GM18867 (cell line): ENCODE data around the gene ZNF423.

Source experiments
- ATAC-seq: cut with Tn5 transposase; IDR thresholded peaks from one replicate; pipeline ENCODE4 v1.9.1; 2021; ENCODE audit warnings: mild to moderate bottlenecking, moderate library complexity; ENCODE audit not compliant: unreplicated experiment

ZNF423 gene

DNA sequence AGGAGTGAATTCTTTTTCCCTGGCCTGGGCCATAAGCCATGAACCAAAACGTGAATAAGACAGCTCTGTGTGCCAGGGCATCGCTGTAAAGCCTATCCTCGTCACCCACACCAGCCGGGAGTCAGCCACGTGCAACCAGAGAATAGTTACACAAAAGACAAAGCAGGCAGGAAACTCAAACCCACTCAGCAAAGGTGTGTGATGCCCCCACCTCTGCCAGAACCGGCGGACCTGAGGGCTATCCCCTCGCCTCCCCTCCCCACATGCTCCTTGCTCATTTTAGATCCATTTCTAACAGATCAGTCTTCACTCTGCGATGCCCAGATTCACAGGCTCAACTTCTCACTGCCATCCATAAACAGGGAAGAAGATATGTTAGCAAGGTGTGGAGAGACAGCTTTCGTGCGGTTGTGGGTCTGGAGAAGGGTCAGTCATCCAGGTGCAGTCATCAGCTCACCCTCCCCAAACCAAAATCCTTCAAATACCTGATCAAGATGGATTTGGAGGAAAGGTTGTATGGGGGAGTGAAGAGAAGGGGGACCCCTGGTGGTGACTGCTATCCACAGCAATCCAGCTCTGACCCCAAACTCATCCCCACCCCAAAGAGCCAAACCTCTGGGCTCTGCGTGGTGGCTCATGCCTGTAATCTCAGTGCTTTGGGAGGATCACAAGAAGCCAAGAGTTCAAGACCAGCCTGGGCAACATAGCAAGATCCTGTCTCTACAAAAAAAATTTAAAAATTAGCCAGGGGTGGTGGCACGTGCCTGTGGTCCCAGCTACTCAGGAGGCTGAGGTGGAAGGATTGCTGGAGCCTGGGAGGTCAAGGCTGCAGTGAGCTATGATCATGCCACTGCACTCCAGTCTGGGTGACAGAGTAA is 263.1 kb downstream of the ZNF423 start:
- peak; percentile 70 for ATAC-seq

DNA sequence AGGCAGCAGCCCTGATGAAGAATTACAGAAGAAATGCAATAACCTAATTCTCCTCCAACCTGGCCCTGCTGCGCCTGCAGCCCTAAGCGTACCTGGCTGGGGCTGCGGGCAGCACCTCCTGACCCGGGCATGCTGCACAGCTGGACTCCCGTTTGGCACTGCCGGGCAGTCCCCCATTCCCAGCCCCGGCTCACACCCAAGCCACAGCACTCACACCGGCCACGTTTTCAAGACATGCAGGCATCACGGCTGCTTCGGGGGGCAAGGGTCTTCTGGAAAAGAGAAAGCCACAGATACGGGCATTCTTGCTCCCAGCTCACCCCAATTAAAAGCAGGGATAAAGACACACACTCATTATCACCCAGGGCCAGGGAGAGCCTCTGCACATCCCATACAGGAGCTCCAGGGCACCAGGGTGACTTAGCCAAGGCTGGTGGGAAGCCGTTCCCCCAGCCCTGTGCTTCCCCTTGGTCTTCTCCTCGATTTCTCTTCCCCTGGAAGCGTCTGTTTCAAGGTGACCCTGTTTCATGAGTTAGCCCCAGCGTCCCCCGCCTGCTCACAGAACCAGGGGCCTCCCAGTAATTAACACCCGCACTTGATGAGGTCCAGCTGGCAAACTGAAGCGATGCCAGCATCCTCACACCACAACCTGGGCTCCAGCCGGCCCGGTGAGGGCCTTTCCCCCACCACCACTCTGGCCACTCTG is 265.6 kb downstream of the ZNF423 start:
- ATAC-seq, result no peak

- ATAC-seq, result no peak
Measured at GRCh38 chr16:49589544-49590031, 266.3 kb downstream of the ZNF423 start.

GRCh38 chr16:49588729-49589384 is 267.1 kb downstream of the ZNF423 start:
- no peak for ATAC-seq

DNA sequence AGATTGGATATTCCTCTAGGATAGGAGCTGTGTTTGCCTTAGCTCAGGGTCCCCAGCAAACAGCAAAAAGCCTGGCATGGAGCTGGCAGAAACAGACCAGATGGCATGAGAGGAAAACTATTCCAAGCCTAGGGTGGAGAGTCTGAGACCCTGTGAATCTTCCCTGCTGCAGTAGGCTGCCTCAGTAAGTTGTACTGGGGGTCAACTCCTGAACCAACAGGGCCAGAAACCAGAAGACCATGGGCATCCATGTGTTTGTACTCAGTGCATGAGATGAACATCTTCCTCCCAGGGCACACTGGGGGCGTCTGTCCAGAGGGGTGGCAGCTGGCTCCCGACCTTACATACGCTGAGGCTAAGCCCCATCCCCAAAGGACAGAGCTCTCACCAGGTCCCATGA is 267.9 kb downstream of the ZNF423 start:
- ATAC-seq, result no peak

DNA sequence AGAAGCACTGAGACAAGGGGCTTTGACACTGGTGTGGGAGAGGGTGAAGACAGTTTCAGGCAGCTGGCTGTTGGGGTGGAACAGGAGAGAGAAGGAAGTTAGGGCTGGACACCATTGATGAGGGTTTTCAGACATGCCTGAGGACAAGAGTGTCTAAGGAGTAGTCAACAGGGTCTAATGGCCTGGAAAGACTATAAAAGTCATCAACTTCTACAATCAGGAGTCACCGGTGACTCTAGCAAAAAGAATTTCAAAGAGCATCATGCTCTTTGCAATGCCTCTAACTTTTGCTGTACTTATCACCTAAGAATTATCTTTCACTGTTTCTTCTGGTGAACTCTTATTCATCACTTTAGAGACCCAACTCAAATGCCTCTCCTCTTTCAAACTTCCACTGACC is 268.4 kb downstream of the ZNF423 start:
- no peak for ATAC-seq

- no peak for ATAC-seq
Measured at GRCh38 chr16:49586466-49587450, 269.2 kb downstream of the ZNF423 start.

- ATAC-seq, result no peak
Measured at GRCh38 chr16:49585143-49585832, 270.6 kb downstream of the ZNF423 start.

GRCh38 chr16:49583911-49584310 is 272.0 kb downstream of the ZNF423 start:
- no peak for ATAC-seq

DNA sequence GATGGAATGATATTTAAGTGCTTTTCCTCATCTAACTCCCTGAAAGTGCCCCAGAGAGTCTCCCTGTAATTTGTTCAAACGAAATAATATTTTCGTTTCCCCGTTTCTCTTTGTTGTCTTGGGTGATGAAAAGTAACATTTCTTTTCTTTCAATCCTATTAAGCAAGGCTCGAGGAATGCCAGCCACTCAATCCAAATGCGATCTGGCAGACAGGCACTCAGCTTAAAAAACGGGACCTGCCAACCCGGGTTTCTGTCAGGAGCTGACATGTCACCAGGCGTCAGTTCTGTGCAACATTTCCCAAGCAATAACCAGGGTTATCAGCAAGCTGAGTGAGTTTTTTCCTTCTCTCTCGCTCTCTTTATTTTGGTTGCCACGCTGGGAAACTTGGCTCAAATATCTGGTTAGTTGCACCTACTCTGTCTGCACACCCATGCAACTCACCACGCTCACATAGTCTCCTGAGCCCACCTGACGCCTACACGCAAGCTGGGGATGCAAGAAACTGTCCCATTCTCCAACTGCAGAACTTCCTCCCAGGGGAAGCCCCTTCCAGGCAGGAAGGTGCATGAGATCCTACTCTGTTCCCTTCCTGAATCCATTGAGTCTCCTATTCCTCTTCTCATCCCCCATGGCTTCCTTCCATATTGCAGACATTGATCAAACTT is 274.1 kb downstream of the ZNF423 start:
- ATAC-seq, result no peak

DNA sequence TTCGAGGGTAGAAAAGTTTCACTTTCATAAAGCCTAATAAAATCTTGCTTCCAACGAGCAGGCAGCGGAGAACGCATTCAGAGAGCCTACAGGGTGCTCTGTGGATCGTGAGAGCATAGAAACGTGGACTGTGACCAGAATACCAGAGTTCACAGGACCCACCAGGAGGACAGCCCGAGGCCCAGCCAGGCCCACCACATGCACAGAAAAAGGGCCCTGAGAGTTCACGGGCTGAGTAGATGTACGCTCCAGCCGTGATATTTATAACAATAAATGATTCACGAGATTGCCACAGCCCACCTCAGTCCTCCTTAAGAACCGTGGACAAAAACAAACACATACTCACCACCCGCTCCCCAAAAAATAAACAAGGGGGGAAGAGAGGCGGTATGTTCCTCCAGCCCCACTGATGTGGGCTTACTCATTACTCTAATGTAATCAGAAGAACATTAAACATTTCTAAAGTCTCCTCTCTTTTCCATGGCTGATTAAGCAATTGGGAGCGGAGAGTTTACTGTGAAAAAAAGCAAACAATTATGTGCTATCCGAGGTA is 275.1 kb downstream of the ZNF423 start:
- ATAC-seq, result no peak

DNA sequence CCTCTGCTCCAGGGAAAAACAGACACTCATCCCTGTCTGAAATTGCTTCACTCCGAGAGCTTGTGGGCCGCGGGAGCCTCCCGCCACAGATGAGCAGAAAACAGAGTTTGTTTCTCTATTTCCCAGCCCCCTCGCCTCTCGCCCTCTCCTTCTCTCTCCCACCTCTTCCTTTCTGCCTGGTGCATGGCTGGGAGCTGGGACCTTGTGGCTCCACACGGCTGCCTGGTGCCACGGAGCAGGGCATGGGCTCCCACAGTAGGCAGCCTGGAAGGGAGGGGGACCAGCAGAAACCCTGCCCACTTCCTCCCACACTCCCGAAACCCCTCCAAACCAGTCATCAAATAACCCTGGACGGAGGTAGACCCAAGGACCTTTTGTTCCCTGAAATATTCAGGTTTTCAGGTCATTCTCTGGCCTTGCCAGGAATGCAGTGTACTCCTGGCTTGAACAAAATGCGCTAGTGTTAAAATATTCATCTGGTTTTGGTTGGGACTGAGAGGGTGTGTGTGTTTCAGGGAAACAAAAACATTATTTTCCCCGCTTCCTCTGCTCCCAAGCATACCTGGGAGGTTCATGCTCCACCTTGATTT is 277.4 kb downstream of the ZNF423 start:
- no peak for ATAC-seq

- no peak for ATAC-seq
Measured at GRCh38 chr16:49578018-49578417, 277.9 kb downstream of the ZNF423 start.

DNA sequence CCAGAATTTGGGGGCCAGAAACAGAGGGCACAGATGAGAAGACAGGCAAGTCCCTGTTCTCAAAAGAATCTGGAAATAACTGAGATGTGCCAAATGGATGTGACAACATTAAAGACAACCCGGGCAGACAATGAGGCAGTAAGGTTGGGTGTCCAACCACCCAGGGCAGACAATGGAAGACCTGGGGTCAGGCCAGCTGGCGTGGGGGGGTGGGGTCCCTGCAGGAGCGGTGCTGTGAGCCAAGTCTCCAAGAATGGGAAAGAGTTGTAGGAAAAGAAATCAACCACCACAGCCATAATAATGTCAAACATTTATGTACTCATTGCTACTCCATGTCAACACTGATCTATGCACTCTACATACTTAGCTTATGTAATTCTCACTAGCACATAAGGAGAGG is 279.0 kb downstream of the ZNF423 start:
- ATAC-seq, result no peak

GRCh38 chr16:49576173-49576494 is 279.8 kb downstream of the ZNF423 start:
- ATAC-seq, result no peak

GRCh38 chr16:49575346-49576172 is 280.4 kb downstream of the ZNF423 start:
- ATAC-seq, result peak; percentile 95

- no peak for ATAC-seq
Measured at GRCh38 chr16:49574826-49575225, 281.1 kb downstream of the ZNF423 start.

DNA sequence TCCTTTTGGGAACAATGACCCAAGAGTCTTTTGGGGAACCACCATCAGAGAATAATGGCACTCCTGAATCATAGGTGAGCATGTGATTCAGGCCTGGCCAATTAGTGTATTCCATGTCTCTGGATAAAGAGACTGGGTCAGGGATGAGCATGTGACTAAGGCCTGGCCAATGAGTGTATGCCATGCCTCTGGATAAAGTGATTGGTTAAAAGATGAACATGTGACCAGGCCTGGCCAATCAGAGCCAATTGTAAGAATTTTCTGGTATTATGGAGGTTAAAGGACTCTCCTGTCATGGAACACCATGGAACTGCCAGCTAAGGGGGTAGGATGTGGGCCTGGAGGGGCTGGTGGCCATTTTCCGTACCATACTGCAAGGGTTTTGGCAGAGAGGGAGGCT is 288.0 kb downstream of the ZNF423 start:
- no peak for ATAC-seq
